Ishikawa (cell line): ENCODE measurements around the gene GBP7.

Source experiments
- CEBPB ChIP-seq: IDR thresholded peaks from 2 replicates; pipeline ENCODE4 v1.6.1; 2012
- CREB1 ChIP-seq: IDR thresholded peaks from 2 replicates; pipeline ENCODE4 v1.6.1; 2012; ENCODE audit warnings: low read depth
- EGR1 ChIP-seq: IDR thresholded peaks from 2 replicates; pipeline ENCODE4 v1.6.1; 2012
- EP300 ChIP-seq: IDR thresholded peaks from 2 replicates; pipeline ENCODE4 v1.6.1; 2012; ENCODE audit warnings: borderline replicate concordance
- FOXM1 ChIP-seq: IDR thresholded peaks from 2 replicates; pipeline ENCODE4 v1.6.1; 2012; ENCODE audit warnings: low read depth, borderline replicate concordance
- NFIC ChIP-seq: IDR thresholded peaks from 2 replicates; pipeline ENCODE4 v1.6.1; 2012
- RAD21 ChIP-seq: IDR thresholded peaks from 2 replicates; pipeline ENCODE4 v1.6.1; 2012; ENCODE audit warnings: low read depth
- TAF1 ChIP-seq: IDR thresholded peaks from 2 replicates; pipeline ENCODE4 v1.6.1; 2012; ENCODE audit warnings: low read depth, mild to moderate bottlenecking
- TCF12 ChIP-seq: IDR thresholded peaks from 2 replicates; pipeline ENCODE4 v1.6.1; 2012; ENCODE audit warnings: low read depth
- TEAD4 ChIP-seq: IDR thresholded peaks from 2 replicates; pipeline ENCODE4 v1.6.1; 2012
- YY1 ChIP-seq: IDR thresholded peaks from 2 replicates; pipeline ENCODE4 v1.6.1; 2012; ENCODE audit warnings: low read depth
- ZBTB7A ChIP-seq: IDR thresholded peaks from 2 replicates; pipeline ENCODE4 v1.6.1; 2012; ENCODE audit warnings: low read depth
- TF ChIP-seq, protein P1 (sequence below): IDR thresholded peaks from 2 replicates; pipeline ENCODE4 v1.6.1; 2012
- TF ChIP-seq, protein P2 (sequence below): IDR thresholded peaks from 2 replicates; pipeline ENCODE4 v1.6.1; 2012
- TF ChIP-seq, protein P3 (sequence below): IDR thresholded peaks from 2 replicates; pipeline ENCODE4 v1.6.1; 2012; ENCODE audit warnings: low read depth, mild to moderate bottlenecking

GBP7 gene

DNA sequence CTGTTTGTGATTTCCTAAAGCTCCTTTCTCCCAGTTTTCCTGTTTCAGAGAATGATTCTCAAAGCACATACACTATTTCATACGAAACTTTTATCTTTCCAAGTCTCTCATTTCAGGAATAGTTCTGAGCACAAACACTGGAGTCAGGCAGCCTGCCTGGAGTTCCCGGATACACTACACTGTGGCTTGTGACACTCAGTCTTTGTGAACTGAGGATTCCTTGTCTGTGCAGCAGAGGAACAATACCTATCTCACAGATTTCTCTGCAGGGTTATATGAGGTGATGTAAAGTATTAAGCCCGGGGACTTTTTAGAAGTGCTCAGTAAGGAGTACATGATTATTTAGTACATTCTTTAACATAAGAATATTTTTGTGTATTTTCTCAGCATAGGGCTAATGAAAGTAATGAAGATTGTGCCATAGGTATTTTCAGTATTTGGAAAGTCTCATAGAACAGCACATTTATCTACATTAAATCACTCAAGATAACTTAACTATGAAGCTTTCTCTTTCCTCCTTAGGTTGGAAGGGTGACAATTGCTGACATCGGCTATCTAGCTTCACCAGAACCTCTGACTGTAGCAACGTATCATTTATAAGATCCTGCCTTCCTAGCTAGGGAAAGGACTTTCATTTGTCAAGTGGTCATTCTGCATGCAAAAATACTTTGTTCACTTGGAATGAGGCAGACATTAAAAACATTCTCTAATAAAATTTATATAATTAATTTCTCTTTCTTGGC lies 62.8 kb downstream of the GBP7 start:
- TF ChIP-seq ZBTB7A = no peak
- no peak for TF ChIP-seq TEAD4
- no peak for TF ChIP-seq CREB1
- TF ChIP-seq TCF12 = no peak
- TF ChIP-seq, protein P1, sequence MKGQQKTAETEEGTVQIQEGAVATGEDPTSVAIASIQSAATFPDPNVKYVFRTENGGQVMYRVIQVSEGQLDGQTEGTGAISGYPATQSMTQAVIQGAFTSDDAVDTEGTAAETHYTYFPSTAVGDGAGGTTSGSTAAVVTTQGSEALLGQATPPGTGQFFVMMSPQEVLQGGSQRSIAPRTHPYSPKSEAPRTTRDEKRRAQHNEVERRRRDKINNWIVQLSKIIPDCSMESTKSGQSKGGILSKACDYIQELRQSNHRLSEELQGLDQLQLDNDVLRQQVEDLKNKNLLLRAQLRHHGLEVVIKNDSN = no peak
- no peak for TF ChIP-seq CEBPB
- no peak for TF ChIP-seq YY1
- TF ChIP-seq NFIC = no peak
- no peak for TF ChIP-seq TAF1
- no peak for TF ChIP-seq EGR1
- TF ChIP-seq, protein P2, sequence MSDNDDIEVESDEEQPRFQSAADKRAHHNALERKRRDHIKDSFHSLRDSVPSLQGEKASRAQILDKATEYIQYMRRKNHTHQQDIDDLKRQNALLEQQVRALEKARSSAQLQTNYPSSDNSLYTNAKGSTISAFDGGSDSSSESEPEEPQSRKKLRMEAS = no peak
- no peak for TF ChIP-seq FOXM1
- TF ChIP-seq, protein P3, sequence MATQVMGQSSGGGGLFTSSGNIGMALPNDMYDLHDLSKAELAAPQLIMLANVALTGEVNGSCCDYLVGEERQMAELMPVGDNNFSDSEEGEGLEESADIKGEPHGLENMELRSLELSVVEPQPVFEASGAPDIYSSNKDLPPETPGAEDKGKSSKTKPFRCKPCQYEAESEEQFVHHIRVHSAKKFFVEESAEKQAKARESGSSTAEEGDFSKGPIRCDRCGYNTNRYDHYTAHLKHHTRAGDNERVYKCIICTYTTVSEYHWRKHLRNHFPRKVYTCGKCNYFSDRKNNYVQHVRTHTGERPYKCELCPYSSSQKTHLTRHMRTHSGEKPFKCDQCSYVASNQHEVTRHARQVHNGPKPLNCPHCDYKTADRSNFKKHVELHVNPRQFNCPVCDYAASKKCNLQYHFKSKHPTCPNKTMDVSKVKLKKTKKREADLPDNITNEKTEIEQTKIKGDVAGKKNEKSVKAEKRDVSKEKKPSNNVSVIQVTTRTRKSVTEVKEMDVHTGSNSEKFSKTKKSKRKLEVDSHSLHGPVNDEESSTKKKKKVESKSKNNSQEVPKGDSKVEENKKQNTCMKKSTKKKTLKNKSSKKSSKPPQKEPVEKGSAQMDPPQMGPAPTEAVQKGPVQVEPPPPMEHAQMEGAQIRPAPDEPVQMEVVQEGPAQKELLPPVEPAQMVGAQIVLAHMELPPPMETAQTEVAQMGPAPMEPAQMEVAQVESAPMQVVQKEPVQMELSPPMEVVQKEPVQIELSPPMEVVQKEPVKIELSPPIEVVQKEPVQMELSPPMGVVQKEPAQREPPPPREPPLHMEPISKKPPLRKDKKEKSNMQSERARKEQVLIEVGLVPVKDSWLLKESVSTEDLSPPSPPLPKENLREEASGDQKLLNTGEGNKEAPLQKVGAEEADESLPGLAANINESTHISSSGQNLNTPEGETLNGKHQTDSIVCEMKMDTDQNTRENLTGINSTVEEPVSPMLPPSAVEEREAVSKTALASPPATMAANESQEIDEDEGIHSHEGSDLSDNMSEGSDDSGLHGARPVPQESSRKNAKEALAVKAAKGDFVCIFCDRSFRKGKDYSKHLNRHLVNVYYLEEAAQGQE = no peak
- TF ChIP-seq RAD21 = no peak
- no peak for TF ChIP-seq EP300

DNA sequence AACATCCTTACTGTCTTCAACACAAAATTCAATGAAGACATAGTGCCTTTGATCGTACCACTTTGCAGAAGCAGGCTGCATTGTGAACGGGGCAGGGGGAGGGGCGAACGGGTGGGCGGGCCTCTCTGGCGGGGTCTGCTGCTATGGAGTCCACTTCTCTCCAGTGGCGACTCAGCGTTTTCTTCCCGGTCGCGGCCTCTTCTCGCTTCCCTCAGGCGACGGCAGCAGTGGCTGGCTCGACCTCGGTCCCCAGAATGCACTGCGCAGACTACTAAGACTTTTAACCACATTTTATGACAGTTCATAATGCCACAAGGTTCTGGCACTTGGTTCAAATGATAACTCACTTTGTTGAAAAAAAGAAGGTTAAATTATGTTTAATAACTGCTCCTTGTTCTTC lies 71.1 kb downstream of the GBP7 start:
- TF ChIP-seq CREB1 (no peak), FOXM1 (no peak), ZBTB7A (no peak), TEAD4 (no peak), EP300 (no peak)
- TF ChIP-seq, protein P2 = no peak
- TF ChIP-seq, protein P3 = no peak

DNA sequence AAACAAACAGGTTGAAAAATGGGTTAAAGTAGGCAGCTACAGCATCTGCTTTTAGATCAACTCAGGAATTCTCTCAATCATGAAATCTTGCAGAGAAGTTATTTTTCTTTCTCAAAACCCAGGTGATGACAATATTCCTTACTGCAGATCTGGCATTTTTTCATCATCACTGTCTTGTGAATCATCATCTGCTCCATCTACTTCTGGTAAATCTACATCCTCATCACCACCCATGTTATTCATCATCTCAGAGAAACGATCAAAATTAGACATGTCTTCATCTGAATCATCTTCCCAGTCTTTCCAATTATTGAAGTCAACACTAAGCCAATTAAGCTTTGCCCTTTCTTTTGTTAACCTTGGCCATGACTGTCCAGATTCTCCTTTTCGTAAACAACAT lies 71.7 kb downstream of the GBP7 start:
- TF ChIP-seq TAF1 (no peak), EGR1 (no peak), CREB1 (no peak), EP300 (no peak), TEAD4 (no peak), ZBTB7A (no peak), NFIC (no peak), CEBPB (no peak)
- TF ChIP-seq, protein P1 = no peak

DNA sequence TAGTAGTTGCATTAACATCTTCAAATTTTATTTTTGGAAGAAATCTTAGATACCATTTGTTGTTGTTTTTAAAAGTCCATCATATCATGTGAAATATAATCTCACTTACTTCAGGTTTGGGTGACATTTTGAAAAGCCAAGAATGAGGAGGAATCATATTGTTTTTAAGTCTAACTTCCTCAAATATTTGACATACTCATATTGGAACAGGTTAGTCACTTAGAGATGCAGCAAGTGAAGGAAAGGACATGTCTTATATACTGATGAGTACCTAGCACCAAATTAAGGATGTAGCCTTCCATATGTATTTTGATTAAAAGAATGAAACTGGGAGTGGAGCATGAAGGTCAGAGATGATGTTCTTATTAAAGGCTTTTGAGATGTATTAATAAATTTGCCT lies 73.8 kb downstream of the GBP7 start:
- TF ChIP-seq FOXM1 (no peak), NFIC (no peak), RAD21 (no peak), EGR1 (no peak), CEBPB (no peak), EP300 (no peak), TAF1 (no peak), TCF12 (no peak), CREB1 (no peak), ZBTB7A (no peak), YY1 (no peak), TEAD4 (no peak)
- TF ChIP-seq, protein P3 = no peak
- TF ChIP-seq, protein P1 = no peak
- TF ChIP-seq, protein P2 = no peak
